Measurements from ENCODE around the gene PGM2. TPM values are rescaled to one million over a fixed set of nuclear protein-coding genes. Genes with fewer than 3 reads are reported as not detected.

The PGM2 gene
- total RNA-seq, 1 experiment from 2014 or later = 40.1 TPM

DNA sequence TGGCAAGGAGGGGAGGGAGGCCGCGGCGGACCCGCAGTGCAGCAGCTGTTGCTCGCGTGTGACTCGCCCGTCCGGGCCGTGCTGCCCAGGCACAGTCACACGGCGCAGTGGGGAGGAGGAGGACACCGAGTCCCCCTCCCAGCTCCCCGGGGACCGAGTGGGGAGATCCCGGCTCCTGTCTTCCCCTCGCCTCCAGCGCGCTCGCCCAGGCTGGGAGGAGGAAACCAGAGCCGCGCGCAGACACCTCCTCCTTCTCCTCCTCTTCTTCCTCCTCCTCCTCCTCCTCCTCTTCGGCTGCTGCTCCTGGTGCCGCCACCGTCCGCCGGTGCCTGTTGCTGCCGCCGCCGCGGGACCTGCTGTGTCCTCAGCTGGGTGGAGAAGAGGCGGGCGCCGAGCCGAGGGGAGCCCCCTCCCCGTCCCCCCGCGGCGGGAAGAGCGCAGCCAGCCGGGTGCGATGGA, 64.3 kb downstream of the PGM2 start, which contains the start of gene TBC1D1:
TSS of gene TBC1D1 (plus strand) at position 284 of the 459 bp plus-strand sequence. CDS start 11,012 bp downstream, outside the sequence.
- in situ Hi-C loops (cut with HindIII; ENCODE audit: low sequenced_read_pairs) = no loop called here
- DNase-seq (ENCODE audit: low spot score) = peak; percentile 63

- DNase-seq (ENCODE audit: low spot score) = peak; percentile 24
- in situ Hi-C loops (cut with HindIII; ENCODE audit: low sequenced_read_pairs) = no loop called here
Observed at GRCh38 chr4:37891260-37892159, 65.0 kb downstream of the PGM2 start.

GRCh38 chr4:37892641-37893040, 66.2 kb downstream of the PGM2 start:
- DNase-seq (ENCODE audit: low spot score) = no peak
- in situ Hi-C loops (cut with HindIII; ENCODE audit: low sequenced_read_pairs) = no loop called here

- in situ Hi-C loops (cut with HindIII; ENCODE audit: low sequenced_read_pairs) = no loop called here
Observed at GRCh38 chr4:37893164-37893563, 66.7 kb downstream of the PGM2 start.

DNA sequence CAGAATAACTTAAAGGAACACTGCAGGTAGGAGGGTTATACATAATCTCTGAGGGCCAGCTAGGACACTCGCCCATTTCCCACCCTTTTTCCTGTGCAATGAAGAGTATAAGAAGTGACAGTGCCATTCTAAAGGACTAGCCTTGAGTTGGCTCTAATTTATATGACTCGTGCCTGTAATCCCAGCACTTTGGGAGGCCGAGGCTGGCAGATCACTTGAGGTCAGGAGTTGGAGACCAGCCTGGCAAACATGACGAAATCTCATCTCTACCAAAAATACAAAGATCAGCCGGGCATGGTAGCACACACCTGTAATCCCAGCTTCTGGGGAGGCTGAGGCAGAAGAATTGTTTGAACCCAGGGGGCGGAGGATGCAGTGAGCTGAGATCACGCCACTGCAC, 68.8 kb downstream of the PGM2 start:
- DNase-seq (ENCODE audit: low spot score) = no peak
- in situ Hi-C loops (cut with HindIII; ENCODE audit: low sequenced_read_pairs) = no loop called here

More at GRCh38 chr4:37893164-37893563, 66.7 kb downstream of the PGM2 start:
- no peak for DNase-seq (ENCODE audit: low spot score)

DNA sequence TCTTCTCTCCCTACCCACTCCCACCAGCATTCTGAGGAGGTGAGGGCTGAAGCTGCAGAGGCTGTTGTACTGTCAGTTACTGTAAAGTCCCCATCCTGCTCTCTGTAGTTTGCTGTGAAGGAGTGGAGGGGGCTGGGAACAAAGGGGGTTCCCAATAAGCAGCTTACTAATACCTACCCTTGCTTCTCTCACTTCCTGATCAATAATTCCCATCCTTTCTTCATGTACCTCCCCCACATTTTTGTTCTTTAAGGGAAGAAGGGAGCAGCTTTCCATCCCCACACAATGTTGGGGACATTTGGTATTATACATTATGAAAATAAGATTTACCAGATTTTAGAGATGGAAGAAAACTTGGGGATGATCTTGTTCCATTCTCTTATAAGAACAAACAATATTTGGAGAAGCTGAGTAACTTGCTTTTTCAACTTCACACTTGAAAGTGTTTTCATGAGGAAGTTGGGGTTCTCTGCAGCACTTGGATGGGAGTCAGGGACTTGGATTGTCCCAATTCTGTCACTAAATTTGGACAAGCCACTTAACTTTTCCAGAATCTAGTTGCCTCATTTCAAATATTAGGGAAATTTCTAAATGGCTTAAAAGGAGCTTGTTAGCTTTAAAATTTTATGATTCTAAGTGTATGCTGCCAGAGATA, 69.8 kb downstream of the PGM2 start:
- in situ Hi-C loops (cut with HindIII; ENCODE audit: low sequenced_read_pairs) = no loop called here
- DNase-seq (ENCODE audit: low spot score) = peak; percentile 19

DNA sequence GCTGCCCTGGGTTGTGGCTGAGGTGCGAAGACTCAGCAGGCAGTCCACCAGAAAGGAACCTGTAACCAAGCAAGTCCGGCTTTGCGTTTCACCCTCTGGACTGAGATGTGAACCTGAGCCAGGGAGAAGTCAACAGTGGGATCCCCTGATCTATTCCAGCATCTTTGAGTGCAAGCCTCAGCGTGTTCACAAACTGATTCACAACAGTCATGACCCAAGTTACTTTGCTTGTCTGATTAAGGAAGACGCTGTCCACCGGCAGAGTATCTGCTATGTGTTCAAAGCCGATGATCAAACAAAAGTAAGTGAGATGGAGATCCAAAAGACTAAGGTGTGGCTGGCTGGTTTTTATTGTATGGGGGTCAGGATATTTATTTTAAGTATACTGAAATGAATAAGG, 75.7 kb downstream of the PGM2 start:
- in situ Hi-C loops (cut with HindIII; ENCODE audit: low sequenced_read_pairs) = no loop called here
- no peak for DNase-seq (ENCODE audit: low spot score)

- DNase-seq (ENCODE audit: low spot score) = no peak
- in situ Hi-C loops (cut with HindIII; ENCODE audit: low sequenced_read_pairs) = no loop called here
Observed at GRCh38 chr4:37902738-37903693, 76.5 kb downstream of the PGM2 start.

DNA sequence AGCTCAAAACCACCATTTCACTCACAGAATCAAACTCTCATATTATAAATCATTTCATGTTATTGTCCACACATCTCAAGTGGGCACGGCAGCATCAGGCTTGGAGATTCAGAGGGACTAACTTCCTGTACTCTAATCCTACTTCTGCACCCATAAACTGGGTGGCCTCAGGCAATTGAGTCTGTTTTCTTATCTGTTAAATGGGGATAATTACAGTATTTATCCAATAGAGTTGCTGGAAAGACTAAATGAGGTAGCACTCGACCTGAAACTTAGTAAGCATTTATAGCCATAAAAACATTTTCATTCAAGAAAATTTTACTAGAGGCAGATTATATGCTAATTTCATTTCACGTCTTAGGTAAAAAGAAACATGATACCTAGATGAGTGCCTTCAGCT, 77.4 kb downstream of the PGM2 start:
- in situ Hi-C loops (cut with HindIII; ENCODE audit: low sequenced_read_pairs) = no loop called here
- no peak for DNase-seq (ENCODE audit: low spot score)

DNA sequence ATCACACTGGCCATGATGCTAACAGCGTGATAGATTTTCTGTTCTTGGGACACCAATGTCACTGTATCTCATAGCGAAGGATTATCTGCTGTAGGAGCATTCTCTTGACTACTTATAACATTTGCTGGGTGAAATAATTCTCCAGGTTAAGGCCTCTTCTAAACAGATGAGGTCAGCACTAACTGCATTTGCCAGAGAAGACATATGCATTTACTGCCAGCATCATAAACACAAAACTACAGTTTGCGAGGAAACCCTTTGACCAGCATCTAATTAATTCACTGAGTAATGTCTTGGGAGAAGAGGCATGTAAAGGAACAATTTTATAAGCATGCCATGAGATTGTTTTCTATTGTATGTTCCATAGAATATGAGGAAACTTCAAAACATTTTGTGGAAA, 78.3 kb downstream of the PGM2 start:
- DNase-seq (ENCODE audit: low spot score) = no peak

DNA sequence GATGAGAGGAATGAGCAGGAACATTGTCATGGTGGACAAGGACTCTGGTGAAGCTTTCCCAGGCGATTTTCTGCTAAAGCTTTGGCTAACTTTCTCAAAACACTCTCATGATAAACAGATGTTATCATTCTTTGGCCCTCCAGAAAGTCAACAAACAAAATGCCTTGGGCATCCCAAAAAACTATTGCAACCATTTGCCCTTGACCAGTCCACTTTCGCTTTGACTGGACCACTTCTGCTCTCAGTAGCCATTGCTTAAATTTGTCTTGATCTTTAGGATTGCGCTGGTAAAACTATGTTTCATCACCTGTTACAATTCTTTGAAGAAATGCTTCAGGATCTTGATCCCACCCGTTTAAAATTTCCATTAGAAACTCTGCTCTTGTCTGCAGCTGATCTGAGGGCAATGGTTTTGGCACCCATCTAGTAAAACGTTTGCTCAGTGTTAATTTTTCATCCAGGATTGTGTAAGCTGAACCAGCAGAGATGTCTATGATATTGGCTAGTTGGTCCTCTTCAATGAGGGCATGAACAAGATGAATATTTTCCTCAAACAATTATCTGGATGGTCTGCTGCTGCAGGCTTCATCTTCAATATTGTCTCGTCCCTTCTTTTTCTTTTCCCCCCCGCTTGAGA, 79.2 kb downstream of the PGM2 start:
- in situ Hi-C loops (cut with HindIII; ENCODE audit: low sequenced_read_pairs) = no loop called here
- DNase-seq (ENCODE audit: low spot score) = no peak

More for the DNA sequence above, 78.3 kb downstream of the PGM2 start:
- in situ Hi-C loops (cut with HindIII; ENCODE audit: low sequenced_read_pairs) = no loop called here

- in situ Hi-C loops (cut with HindIII; ENCODE audit: low sequenced_read_pairs) = no loop called here
- no peak for DNase-seq (ENCODE audit: low spot score)
Observed at GRCh38 chr4:37908488-37909331, 82.2 kb downstream of the PGM2 start.

DNA sequence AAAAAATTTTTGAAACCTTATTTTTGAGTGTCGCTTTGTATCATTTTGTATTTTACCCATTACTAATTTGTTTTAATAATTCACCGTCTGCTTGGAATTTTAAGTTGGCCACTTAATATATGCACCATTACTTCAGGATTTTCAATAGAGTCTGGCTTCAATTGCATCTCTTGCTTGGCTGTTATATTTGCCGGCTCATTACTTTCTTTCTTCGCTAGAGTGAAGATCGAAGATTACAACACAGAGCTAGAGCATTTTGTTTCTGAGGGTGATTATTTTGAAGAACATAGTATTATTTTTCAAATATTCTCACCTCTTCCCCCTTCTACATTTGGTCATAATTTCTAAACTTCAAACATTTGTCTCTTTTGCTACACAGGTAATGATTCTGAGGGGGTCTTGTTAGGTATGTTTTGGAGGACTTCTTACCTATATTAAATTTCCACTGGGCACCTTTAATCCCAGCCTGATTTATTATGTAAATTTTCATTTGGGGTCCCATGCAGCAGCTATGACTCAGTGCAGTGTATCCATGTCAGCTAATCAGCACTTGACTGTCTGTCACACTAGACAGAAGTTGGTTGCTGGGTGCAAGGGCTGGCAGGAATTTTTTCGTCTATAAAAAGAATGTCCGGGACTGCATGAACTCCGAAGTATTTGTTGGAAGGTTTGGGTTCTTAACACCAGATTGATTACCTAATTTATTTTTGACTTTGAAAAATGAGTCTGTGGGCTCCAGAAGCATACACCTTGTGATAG, 83.0 kb downstream of the PGM2 start:
- DNase-seq (ENCODE audit: low spot score) = no peak
- in situ Hi-C loops (cut with HindIII; ENCODE audit: low sequenced_read_pairs) = no loop called here

DNA sequence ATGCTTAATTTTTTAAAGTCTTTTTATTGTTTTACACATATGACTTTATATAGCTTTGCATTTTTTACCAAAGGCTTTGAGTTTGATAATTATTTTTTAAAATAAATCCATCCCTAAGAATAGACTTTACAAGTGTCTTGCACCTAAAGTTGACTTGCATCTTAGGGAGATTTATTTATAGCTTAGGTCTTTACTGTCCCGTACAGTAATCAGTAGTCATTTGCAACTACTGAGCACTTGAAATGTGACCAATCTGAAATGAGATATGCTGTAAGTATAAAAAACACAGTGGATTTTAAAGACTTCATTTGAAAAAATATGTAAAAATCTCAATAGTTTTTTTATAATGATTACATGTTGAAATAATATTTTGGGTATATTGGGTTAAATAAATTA, 83.6 kb downstream of the PGM2 start:
- in situ Hi-C loops (cut with HindIII; ENCODE audit: low sequenced_read_pairs) = no loop called here
- DNase-seq (ENCODE audit: low spot score) = no peak
